Anterior cingulate cortex (tissue), 58 donors: ENCODE results near the gene VWA8.
"Not testable (repeated sequence)": the region's sequence is repeated elsewhere in the genome, so short reads cannot be mapped to it uniquely, and the experiment has no call there.

Source experiments
- DNase-seq, 58 donors: peaks; one replicate each; lab custom pipeline; 2025; lab: John Stamatoyannopoulos, UW

Gene VWA8

GRCh38 chr13:41658057-41658661 lies 302.8 kb downstream of the VWA8 start:
- no peak for DNase-seq

GRCh38 chr13:41655997-41656396 lies 304.9 kb downstream of the VWA8 start:
- DNase-seq = no peak

GRCh38 chr13:41654796-41655195 lies 306.1 kb downstream of the VWA8 start:
- no peak for DNase-seq

GRCh38 chr13:41652735-41653361 lies 308.1 kb downstream of the VWA8 start:
- peak in 8 of 58 donors; percentile 3 to 44 (median 18) for DNase-seq

DNA sequence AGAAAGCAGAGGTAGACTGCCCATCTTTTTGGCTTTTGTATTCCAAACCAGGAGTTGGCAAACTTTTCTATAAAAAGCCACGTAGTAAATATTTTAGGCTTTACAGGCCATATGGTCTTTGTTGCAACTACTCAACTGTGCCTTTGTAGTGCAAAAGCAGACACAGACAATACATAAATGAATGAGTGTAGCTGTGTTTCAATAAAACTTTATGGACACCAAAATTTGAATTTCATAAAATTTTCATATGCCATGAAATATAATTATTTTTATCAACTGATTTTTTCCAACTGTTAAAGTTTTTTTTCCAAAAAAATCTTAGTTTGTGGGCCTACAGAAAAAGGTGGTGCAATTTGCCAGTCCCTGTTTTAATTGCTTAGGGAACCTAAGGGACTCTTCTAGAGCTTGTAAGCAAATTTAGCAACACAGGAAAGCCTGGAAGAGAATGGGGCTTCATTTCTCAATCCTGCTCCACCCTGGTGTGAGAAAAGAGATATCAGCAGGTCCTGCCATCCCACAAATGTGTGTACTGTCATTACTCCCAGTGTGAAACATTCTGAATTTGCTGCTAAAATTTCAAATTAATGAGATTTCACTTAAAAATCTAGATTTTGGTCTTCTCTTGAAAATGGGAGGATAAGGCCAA lies 309.4 kb downstream of the VWA8 start:
- no peak for DNase-seq

DNA sequence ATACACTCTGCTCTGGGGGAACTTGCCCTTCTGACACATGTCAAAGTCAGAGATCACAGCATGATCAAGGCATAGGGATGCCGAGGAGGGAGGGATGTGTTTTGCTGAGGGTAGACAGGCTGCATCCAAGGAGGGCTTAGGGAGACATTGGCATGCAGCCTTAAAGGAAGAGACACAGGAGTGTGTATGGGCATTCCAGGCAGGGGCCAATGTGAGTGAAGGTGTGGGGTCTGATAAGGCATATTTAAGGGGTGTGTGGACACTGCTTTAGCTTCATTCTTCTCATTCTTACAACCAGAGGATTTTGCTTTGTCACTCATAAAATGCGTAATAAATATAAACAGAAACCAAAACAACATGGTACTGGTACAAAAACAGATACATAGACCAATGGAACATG lies 310.2 kb downstream of the VWA8 start:
- no peak for DNase-seq

DNA sequence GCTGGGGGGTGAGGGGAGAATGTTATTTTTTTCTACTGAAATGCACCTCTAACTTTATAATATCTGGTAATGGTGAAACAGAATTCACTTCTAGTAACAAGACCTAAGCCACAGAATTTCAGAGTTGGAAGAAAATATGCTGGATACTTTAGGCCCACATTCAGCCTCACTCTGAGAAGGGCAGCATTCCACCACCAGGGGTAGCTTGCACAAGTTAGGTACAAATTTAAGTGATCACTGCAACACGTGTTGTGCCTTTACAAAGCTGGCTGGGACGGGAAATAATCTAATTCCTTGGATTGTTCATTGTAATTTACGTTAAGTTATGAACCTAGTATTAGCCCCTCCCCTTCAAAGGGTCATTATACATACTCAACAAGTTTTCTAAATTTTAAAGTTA lies 311.2 kb downstream of the VWA8 start:
- DNase-seq = no peak

DNA sequence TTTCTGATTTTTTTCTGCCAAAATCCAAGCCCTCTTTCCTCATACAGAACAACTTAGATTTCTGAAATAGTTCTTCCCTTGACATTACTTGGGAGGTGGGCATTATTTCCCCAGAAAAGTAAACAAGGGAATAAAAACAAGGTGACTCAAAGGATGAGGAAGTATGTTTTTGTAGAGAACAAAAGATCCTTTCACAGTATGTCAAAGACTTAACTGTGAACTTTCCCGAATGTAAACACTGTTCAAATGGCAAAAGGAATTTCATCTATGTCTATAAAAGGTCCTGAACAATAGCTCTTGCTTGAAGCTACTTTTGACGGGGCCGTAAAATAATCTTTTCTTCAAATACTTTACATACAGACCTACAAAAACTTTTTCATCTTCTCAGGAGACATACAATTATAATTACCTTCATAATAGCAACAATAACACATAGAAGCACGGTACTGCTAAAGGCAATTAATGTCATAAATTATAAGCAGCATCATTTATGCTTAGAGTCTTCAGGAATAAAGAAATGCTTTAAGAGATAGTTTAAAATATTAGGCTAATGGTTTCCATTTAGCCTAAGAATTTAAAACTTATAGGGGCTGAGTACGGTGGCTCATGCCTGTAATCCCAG lies 312.5 kb downstream of the VWA8 start:
- no peak for DNase-seq

DNA sequence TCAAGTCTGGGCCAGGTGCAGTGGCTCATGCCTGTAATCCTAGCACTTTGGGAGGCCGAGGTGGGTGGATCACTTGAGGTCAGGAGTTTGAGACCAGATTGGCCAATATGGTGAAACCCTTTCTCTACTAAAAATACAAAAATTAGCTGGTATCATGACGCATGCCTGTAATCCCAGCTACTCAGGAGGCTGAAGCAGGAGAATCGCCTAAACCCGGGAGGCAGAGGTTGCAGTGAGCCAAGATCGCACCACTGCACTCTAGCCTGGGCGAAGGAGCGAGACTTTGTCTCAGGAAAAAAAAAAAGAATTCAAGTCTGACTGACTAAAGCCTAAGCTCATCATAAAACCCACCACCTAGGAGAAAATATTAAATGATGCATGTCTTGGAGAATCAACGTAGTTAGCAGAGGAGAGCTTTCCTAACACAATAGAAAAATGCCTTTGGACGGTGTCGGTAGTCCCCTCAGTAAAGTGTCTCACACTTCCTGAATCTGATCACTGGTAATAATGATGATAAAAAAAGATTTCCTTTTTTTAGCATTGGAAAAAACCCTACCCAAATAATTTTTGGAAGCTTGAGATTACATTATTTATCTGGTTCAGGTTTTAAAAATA lies 313.1 kb downstream of the VWA8 start:
- DNase-seq = not testable (repeated sequence)

DNA sequence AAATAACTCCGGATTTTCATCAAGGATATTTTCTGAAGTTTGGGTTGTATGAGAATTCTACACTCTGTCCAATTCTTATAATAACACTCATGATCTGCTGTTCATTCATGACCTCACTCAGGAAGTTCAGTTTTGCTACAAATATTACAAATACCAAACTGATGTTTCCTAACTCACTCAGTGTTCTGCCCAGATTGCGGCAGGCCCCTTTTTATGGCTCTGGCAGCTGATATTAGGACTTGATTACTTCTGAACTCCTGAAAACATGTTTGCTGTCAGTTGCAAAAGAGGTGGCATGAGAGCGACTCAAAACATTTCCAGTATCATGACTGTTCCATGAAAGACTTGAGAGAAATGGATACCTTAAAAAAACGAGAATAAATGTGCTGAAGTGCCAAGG lies 315.6 kb downstream of the VWA8 start:
- no peak for DNase-seq

GRCh38 chr13:41644742-41645141 lies 316.2 kb downstream of the VWA8 start:
- DNase-seq = no peak

GRCh38 chr13:41643507-41643906 lies 317.4 kb downstream of the VWA8 start:
- no peak for DNase-seq

- DNase-seq = no peak
These were observed 318.9 kb downstream of the VWA8 start for GRCh38 chr13:41641961-41642360.

GRCh38 chr13:41641429-41641828 lies 319.5 kb downstream of the VWA8 start:
- DNase-seq = no peak

DNA sequence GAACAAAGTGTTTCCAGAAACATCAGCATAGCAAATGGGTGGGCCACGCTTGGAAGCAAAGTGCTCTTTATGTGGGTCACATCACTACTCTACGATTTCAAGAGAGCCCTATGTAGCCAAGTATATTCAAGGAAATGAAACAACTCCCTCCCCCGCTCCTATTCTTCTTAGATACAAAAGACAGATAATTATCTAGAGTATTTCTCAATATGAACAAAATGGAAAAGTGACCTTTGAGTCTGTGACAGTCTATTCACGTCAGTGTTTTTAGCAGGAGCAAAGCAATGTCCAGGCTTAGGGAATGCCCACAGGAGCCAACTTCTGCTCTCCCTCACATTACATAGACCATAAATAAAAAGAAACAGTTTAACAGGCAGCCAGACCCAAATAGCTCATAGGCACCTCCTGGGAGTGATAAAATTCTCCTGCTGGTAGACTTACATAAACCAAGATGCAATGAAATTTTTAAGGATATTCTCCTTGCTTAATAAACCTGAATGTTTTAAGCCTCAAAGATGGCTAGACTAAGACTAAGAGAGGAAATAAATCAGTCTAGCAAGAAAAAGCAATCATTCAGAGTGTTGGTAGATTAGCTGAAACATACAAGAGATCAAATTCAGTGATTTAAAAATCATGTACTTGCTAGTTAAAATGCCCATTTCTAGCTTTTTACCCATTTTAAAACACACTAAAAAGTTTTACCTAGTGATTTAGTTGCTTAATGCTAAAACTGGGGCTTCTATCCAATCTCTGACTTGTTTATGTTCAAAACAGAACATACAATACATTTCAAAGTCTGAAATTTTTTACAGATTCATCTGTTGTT lies 320.7 kb downstream of the VWA8 start:
- no peak for DNase-seq

DNA sequence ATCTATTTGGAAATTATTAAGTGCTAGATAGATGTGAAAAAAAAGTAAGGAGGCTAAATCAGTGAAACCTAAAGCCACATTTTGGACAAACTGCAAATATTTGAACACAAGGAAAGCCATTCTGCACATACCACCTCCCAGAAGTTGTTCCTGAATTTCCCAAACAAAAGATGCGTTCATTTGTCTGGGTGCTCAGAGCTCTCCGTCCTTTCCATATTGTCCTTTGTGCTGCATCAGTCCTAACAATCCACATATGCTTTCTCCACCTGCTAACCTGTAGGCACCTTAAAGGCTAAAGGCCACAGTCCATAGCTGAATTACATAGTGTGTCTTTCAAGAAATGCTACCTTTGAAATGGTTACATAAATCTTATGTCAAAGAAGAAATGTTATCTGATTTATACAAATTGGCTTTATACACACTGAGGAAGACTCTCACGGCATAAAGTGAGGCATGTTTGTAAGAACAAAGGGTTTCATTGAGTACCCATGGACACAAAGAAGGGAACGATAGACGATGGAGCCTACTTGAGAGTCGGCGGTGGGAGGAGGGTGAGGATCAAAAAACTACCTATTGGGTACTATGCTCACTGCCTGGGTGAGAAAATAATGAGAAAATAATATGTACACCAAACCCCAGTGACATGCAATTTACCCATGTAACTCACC lies 321.5 kb downstream of the VWA8 start:
- DNase-seq = no peak

GRCh38 chr13:41637586-41637985 lies 323.3 kb downstream of the VWA8 start:
- DNase-seq = no peak

DNA sequence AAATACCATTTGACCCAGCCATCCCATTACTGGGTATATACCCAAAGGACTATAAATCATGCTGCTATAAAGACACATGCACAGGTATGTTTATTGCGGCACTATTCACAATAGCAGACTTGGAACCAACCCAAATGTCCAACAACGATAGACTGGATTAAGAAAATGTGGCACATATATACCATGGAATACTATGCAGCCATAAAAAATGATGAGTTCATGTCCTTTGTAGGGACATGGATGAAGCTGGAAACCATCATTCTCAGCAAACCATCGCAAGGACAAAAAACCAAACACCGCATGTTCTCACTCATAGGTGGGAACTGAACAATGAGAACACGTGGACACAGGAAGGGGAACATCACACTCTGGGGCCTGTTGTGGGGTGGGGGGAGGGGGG lies 323.9 kb downstream of the VWA8 start:
- DNase-seq = not testable (repeated sequence)

GRCh38 chr13:41636590-41636989 lies 324.3 kb downstream of the VWA8 start:
- DNase-seq = not testable (repeated sequence)

DNA sequence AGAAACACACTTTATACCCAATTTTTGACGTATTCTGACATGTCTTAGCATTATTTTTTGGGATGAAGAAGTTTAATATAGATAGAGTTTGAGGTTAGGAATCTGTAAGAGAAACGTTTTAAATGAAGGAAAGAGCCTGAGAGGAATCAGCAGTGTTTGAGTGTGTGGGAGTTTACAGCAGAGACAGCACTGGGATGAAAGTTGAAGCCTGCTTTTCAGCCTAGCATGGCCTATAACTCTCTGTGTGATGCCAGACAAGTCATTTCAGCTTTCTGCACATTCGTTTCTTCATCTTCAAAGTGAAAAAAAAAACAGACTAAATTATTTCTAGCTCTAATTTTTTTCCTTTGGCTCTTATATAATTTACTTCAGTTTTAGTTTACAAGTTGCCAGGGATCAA lies 326.5 kb downstream of the VWA8 start:
- DNase-seq = no peak
